GM13976 (cell line): Measurements from ENCODE around the gene RPLP2.

ENCODE experiments used
- DNase-seq: peaks from one replicate; pipeline ENCODE4 v3.0.0; 2012; ENCODE audit warnings: low spot score
- in situ Hi-C: fragments of 300-500 bp; cut with MboI; formaldehyde crosslinking; loops from one replicate; pipeline ENCODE4 v1.12.0; 2022; ENCODE audit warnings: low sequenced_read_pairs, mixed read lengths, inconsistent platforms; ENCODE audit not compliant: unreplicated experiment
- TF ChIP-seq, protein P1 (sequence below): IDR thresholded peaks from 2 replicates; pipeline ENCODE4 v1.5.1; 2012; ENCODE audit warnings: borderline replicate concordance, mild to moderate bottlenecking; ENCODE audit not compliant: insufficient read depth; ENCODE audit errors: extremely low read depth, missing control alignments, control extremely low read depth

RPLP2 gene

GRCh38 chr11:769887-770641 lies 39.7 kb upstream of the RPLP2 start:
- in situ Hi-C loops: no loop called here
- no peak for DNase-seq
- TF ChIP-seq, protein P1, sequence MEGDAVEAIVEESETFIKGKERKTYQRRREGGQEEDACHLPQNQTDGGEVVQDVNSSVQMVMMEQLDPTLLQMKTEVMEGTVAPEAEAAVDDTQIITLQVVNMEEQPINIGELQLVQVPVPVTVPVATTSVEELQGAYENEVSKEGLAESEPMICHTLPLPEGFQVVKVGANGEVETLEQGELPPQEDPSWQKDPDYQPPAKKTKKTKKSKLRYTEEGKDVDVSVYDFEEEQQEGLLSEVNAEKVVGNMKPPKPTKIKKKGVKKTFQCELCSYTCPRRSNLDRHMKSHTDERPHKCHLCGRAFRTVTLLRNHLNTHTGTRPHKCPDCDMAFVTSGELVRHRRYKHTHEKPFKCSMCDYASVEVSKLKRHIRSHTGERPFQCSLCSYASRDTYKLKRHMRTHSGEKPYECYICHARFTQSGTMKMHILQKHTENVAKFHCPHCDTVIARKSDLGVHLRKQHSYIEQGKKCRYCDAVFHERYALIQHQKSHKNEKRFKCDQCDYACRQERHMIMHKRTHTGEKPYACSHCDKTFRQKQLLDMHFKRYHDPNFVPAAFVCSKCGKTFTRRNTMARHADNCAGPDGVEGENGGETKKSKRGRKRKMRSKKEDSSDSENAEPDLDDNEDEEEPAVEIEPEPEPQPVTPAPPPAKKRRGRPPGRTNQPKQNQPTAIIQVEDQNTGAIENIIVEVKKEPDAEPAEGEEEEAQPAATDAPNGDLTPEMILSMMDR: no peak

GRCh38 chr11:770642-771616 lies 38.8 kb upstream of the RPLP2 start:
- no peak for DNase-seq
- in situ Hi-C loops: no loop called here
- TF ChIP-seq, protein P1: no peak

- DNase-seq: no peak
- TF ChIP-seq, protein P1: no peak
- in situ Hi-C loops: no loop called here
Measured at GRCh38 chr11:771617-772204, 38.1 kb upstream of the RPLP2 start.

GRCh38 chr11:772429-773390 lies 37.1 kb upstream of the RPLP2 start:
- in situ Hi-C loops: no loop called here
- TF ChIP-seq, protein P1: no peak

GRCh38 chr11:773425-773824 lies 36.3 kb upstream of the RPLP2 start:
- no peak for DNase-seq
- in situ Hi-C loops: no loop called here
- TF ChIP-seq, protein P1: no peak

More at GRCh38 chr11:772429-773390, 37.1 kb upstream of the RPLP2 start:
- no peak for DNase-seq
